Naive thymus-derived CD4-positive, alpha-beta T cell (primary cell): ENCODE measurements around the gene MME. TPM values are rescaled to one million over a fixed set of nuclear protein-coding genes. Genes with fewer than 3 reads are reported as not detected.

Experiments used
- ATAC-seq: fragments of 150-1000 bp; cut with Tn5 transposase; 2 replicates; pipeline ENCODE4 v1.10.0; 2021; ENCODE audit warnings: mild to moderate bottlenecking, moderate library complexity
- CTCF ChIA-PET: fragments of 350-600 bp; sonication (Branson Sonifier 250); formaldehyde crosslinking; loops from one replicate; lab custom pipeline; 2021; ENCODE audit warnings: antibody characterized with exemption; lab: Charles Lee
- POLR2A ChIA-PET: fragments of 350-600 bp; sonication (Branson Sonifier 250); formaldehyde crosslinking; loops from one replicate; lab custom pipeline; 2021; ENCODE audit warnings: antibody characterized with exemption, inconsistent platforms; lab: Charles Lee
- DNase-seq, 9 donors: peaks; one replicate each; pipeline versions ENCODE4 v3.0.0 to v3.0.0-alpha.2; 2020 to 2022; ENCODE audit warnings: mixed read lengths in 1 of 9
- H3K27ac ChIP-seq: one replicate; pipeline ENCODE4 v1.7.0; 2013; ENCODE audit warnings: mild to moderate bottlenecking, low read depth, low read length, moderate library complexity
- H3K27me3 ChIP-seq, 2 donors: one replicate each; pipeline ENCODE4 v1.7.0; 2013; ENCODE audit warnings: low read length in 2 of 2, mild to moderate bottlenecking in 2 of 2, moderate library complexity in 2 of 2; ENCODE audit not compliant: control insufficient read depth in 2 of 2, insufficient read depth in 2 of 2
- H3K36me3 ChIP-seq, 3 experiments: 1 replicate in 2 of 3; 2 replicates in 1 of 3; pipeline ENCODE4 v1.7.0; 2013; ENCODE audit warnings: low read length in 3 of 3, mild to moderate bottlenecking in 3 of 3, moderate library complexity in 1 of 3; ENCODE audit not compliant: insufficient read depth in 3 of 3, control insufficient read depth in 2 of 3
- H3K4me1 ChIP-seq, 2 donors: one replicate each; pipeline ENCODE4 v1.7.0; 2013; ENCODE audit warnings: low read length in 2 of 2, mild to moderate bottlenecking in 2 of 2, moderate library complexity in 1 of 2; ENCODE audit not compliant: control insufficient read depth in 2 of 2, insufficient read depth in 2 of 2
- H3K4me3 ChIP-seq: 2 replicates; pipeline ENCODE4 v1.7.0; 2013; ENCODE audit warnings: mild to moderate bottlenecking, low read length
- H3K9me3 ChIP-seq, 3 experiments: 1 replicate in 2 of 3; 2 replicates in 1 of 3; pipeline ENCODE4 v1.7.0; 2013; ENCODE audit warnings: low read length in 3 of 3; ENCODE audit not compliant: control insufficient read depth in 2 of 3
- H3K27ac Mint-ChIP-seq, 9 donors: one replicate each; pipeline ENCODE4 v1.8.0; 2020 to 2022; ENCODE audit warnings: mixed read lengths in 9 of 9, mild to moderate bottlenecking in 8 of 9, moderate library complexity in 5 of 9, inconsistent platforms in 2 of 9
- H3K27me3 Mint-ChIP-seq, 5 donors: one replicate each; pipeline ENCODE4 v1.8.0; 2021 to 2022; ENCODE audit warnings: mixed read lengths in 5 of 5, mild to moderate bottlenecking in 1 of 5
- H3K36me3 Mint-ChIP-seq, 5 donors: one replicate each; pipeline ENCODE4 v1.8.0; 2020 to 2022; ENCODE audit warnings: mixed read lengths in 5 of 5, mild to moderate bottlenecking in 3 of 5, inconsistent platforms in 1 of 5
- H3K4me1 Mint-ChIP-seq, 7 donors: one replicate each; pipeline ENCODE4 v1.8.0; 2020 to 2022; ENCODE audit warnings: mixed read lengths in 7 of 7, mild to moderate bottlenecking in 3 of 7, inconsistent platforms in 1 of 7
- H3K4me3 Mint-ChIP-seq, 10 donors: one replicate each; pipeline ENCODE4 v1.8.0; 2020 to 2022; ENCODE audit warnings: mild to moderate bottlenecking in 10 of 10, mixed read lengths in 10 of 10, moderate library complexity in 6 of 10, inconsistent platforms in 2 of 10
- H3K9me3 Mint-ChIP-seq, 11 donors: one replicate each; pipeline ENCODE4 v1.8.0; 2020 to 2022; ENCODE audit warnings: mixed read lengths in 11 of 11, mild to moderate bottlenecking in 4 of 11, inconsistent platforms in 1 of 11, moderate library complexity in 1 of 11
- intact Hi-C, 2 donors: fragments of 100-400 bp; cut with micrococcal nuclease; formaldehyde crosslinking; loops; one replicate each; pipeline ENCODE4 v1.15.1; 2023
- polyA plus RNA-seq, 2 donors: library from polyadenylated mRNA; unstranded; fragments of 300-500 nt; fragmentation: Illumina TruSeq; gene quantifications; one replicate each; pipeline ENCODE4 v1.2.3, GENCODE V29; 2021
- total RNA-seq, 6 experiments: library from RNA in 5 of 6; stranded (reverse) in 5 of 6; gene quantifications; 1 replicate in 5 of 6; 2 replicates in 1 of 6; pipeline ENCODE4 v1.2.3 and lab custom pipeline; 2021 to 2026

The MME gene
- total and polyA plus RNA-seq, 7 experiments from 2014 or later, result 0.54 to 0.56 TPM; not detected in 5

DNA sequence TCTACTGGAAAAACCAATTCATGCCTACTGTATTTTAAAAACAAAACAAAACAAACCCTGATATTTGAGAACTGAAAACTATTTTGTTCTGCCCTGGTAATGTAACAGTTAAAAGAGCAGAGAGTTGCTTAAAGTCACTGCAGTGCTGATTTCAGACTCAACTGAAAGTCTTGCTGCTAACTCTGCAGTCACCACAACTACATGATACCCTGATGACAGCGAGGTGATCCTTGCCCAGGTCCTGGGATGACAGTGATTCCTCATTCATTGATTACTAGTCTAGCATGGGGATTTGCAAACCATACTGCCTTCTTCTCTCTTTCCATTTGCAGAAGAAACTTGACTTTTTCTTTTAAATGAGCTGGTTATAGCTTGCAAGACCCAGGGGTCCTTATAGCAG lies 67.5 kb downstream of the MME start:
- H3K27me3 Mint-ChIP-seq, result peaks cover 0 to 6% (median 0%) of the 10 kb centered on the region in 5 donors
- H3K4me1 ChIP-seq, result no peaks in the 10 kb centered on the region
- H3K27ac ChIP-seq, result no peak overlapping the region
- no peaks in the 10 kb centered on the region for H3K36me3 ChIP-seq
- no peak overlapping the region for H3K4me3 Mint-ChIP-seq
- H3K36me3 Mint-ChIP-seq, result no peaks in the 10 kb centered on the region
- ATAC-seq (no peak), DNase-seq (no peak)
- no peaks in the 10 kb centered on the region for H3K9me3 ChIP-seq
- H3K27ac Mint-ChIP-seq, result no peak overlapping the region
- H3K4me1 Mint-ChIP-seq, result no peaks in the 10 kb centered on the region
- intact Hi-C loops, result no loop called here
- H3K4me3 ChIP-seq, result no peak overlapping the region
- no peaks in the 10 kb centered on the region for H3K27me3 ChIP-seq
- H3K9me3 Mint-ChIP-seq, result peaks cover 0 to 5% (median 0%) of the 10 kb centered on the region in 11 donors
- ChIA-PET POLR2A (no interaction called here), CTCF (no interaction called here)

DNA sequence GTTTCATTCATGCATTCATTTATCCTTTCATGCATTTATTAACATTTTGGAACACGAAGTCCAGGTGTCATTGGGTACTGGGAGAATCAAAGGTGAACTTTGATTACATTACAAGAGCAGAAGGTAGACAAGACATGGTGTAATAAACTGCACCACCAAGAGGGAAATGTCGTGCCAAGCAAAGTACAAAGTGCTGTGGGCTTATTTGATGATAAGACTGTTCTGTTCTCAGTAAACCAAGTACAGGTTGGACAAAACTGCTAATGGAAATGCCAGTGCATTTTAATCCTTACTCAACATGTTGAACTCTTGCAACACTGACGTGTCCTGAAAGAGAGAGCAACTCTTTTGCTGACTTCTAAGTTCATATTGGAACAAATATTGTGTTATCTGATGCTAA lies 69.4 kb downstream of the MME start:
- Mint-ChIP-seq H3K4me1 (peaks cover 0 to 5% (median 0%) of the 10 kb centered on the region in 7 donors), H3K27me3 (peaks cover 0 to 6% (median 0%) of the 10 kb centered on the region in 5 donors), H3K27ac (no peak overlapping the region), H3K4me3 (no peak overlapping the region), H3K36me3 (no peaks in the 10 kb centered on the region), H3K9me3 (peaks cover 0 to 5% (median 0%) of the 10 kb centered on the region in 11 donors)
- H3K27ac ChIP-seq, result no peak overlapping the region
- CTCF ChIA-PET, result no interaction called here
- POLR2A ChIA-PET, result no interaction called here
- DNase-seq, result no peak
- intact Hi-C loops, result no loop called here
- ATAC-seq, result no peak
- H3K4me3 ChIP-seq, result no peak overlapping the region
- H3K4me1 ChIP-seq, result no peaks in the 10 kb centered on the region
- no peaks in the 10 kb centered on the region for H3K27me3 ChIP-seq
- H3K9me3 ChIP-seq, result no peaks in the 10 kb centered on the region
- no peaks in the 10 kb centered on the region for H3K36me3 ChIP-seq

DNA sequence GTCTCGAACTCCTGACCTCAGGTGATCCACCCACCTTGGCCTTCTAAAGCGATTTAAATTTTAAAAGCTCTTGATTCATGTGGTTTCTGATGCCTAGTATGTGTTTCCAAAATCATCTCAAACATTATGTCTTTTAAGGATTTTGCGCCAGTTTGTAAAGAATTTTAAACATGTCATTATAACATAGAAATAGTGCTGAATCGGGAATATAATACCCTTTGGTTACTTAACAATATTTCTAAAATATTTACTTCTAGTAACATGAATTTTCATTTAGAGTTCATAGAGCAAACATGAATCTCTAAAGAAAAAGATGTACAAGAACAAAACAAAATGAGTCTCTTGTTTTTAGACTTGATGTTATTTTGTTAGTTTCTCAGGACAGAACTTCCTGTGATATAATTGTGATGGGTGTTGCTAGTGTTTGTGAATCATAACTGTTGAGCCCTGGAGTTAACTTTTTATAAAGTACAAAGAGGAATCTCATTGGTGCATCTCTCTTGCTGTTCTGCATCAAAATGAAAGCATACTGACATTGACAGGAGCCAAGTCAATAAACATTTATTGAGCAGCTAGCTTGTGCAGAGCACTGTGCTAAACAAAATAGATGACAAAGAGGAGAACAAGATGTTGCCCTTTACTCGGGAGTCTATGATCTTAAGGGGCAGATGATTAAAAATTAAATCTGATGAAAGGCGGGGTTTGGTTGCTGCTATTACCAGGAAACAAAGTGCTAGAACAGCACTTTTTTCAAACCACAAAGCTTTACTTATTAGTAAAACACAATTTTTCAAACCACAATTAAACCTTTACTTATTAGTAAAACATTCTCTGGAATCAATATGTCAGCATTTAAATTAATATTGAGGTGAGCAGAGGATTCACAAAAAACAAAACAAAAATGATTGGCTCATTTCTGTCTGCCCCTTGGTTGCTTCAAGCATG lies 73.4 kb downstream of the MME start:
- no peak for DNase-seq
- Histone ChIP-seq H3K4me3 (no peak overlapping the region), H3K4me1 (no peaks in the 10 kb centered on the region), H3K27me3 (no peaks in the 10 kb centered on the region), H3K36me3 (no peaks in the 10 kb centered on the region), H3K27ac (no peak overlapping the region), H3K9me3 (no peaks in the 10 kb centered on the region)
- no peak overlapping the region for H3K27ac Mint-ChIP-seq
- intact Hi-C loops, result no loop called here
- ATAC-seq, result no peak
- no peaks in the 10 kb centered on the region for H3K36me3 Mint-ChIP-seq
- no peak overlapping the region for H3K4me3 Mint-ChIP-seq
- CTCF ChIA-PET, result no interaction called here
- H3K9me3 Mint-ChIP-seq, result peaks cover 0 to 5% (median 0%) of the 10 kb centered on the region in 11 donors
- POLR2A ChIA-PET, result no interaction called here
- peaks cover 0 to 5% (median 0%) of the 10 kb centered on the region in 7 donors for H3K4me1 Mint-ChIP-seq
- peaks cover 0 to 6% (median 0%) of the 10 kb centered on the region in 5 donors for H3K27me3 Mint-ChIP-seq

DNA sequence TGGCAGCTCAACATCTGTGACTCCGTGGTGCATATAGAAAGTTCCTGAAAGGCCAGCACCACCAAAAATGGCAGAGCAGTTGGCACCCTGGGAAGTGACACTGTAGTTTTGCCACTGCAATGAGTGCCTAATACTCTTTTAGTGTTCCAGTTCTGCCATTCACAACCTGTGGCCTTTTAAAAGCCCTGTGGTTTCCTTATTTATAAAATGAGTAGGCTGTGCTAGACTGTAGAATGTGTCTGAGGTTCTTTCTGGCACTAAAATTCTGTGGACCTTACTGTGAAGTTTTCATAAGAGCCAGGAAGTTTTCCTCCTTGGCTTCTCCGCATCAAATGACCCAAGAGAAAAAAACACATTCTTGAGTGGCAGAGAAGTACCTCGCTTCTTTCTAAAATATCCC lies 74.1 kb downstream of the MME start:
- peaks cover 0 to 6% (median 1%) of the 10 kb centered on the region in 5 donors for H3K27me3 Mint-ChIP-seq
- Histone ChIP-seq H3K36me3 (no peaks in the 10 kb centered on the region), H3K9me3 (no peaks in the 10 kb centered on the region), H3K27ac (no peak overlapping the region), H3K27me3 (no peaks in the 10 kb centered on the region), H3K4me3 (no peak overlapping the region), H3K4me1 (no peaks in the 10 kb centered on the region)
- POLR2A ChIA-PET, result no interaction called here
- CTCF ChIA-PET, result no interaction called here
- no peak overlapping the region for H3K4me3 Mint-ChIP-seq
- no peak for DNase-seq
- ATAC-seq, result no peak
- H3K4me1 Mint-ChIP-seq, result peaks cover 0 to 5% (median 0%) of the 10 kb centered on the region in 7 donors
- no peak overlapping the region for H3K27ac Mint-ChIP-seq
- H3K36me3 Mint-ChIP-seq, result no peaks in the 10 kb centered on the region
- intact Hi-C loops, result no loop called here
- peaks cover 0 to 5% (median 0%) of the 10 kb centered on the region in 11 donors for H3K9me3 Mint-ChIP-seq

DNA sequence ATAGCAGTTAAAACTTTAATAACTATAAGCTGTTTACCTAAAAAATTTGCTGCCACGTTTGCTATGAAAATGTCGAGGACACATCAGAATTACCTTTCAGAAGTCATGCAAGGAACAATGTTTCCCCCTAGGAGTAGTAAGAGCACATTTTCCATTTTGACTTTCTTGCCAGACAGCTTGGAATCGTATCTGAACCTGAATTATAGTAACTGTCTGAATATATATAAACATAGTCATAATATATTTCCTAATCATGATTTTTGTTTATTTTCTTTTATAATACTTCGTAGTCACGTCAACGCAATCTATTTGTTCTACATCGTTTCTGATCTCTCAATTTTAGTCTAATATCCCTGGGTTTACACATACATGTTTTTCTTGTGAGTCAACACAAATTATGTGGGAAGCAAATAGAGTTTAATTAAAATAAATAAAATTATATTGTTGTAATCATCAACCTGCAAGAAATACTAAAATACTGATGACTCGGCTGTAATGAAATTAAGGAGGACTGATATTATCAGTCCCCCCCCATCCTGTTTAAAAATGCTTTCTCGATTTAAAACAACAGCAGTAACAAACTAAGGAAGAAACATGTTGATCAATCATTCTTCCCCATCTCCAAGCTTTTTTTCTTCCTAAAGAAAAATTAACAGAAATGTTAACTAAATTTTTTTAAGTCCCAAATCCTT lies 78.4 kb downstream of the MME start:
- Mint-ChIP-seq H3K4me1 (peaks cover 0 to 3% (median 0%) of the 10 kb centered on the region in 7 donors), H3K27ac (no peak overlapping the region), H3K27me3 (peaks cover 0 to 2% (median 0%) of the 10 kb centered on the region in 5 donors), H3K36me3 (no peaks in the 10 kb centered on the region), H3K9me3 (no peaks in the 10 kb centered on the region), H3K4me3 (no peak overlapping the region)
- Histone ChIP-seq H3K36me3 (no peaks in the 10 kb centered on the region), H3K27ac (no peak overlapping the region), H3K9me3 (no peaks in the 10 kb centered on the region), H3K4me1 (no peaks in the 10 kb centered on the region), H3K4me3 (no peak overlapping the region), H3K27me3 (no peaks in the 10 kb centered on the region)
- intact Hi-C loops, result no loop called here
- no peak for DNase-seq
- ATAC-seq, result no peak
- CTCF ChIA-PET, result no interaction called here
- POLR2A ChIA-PET, result no interaction called here

DNA sequence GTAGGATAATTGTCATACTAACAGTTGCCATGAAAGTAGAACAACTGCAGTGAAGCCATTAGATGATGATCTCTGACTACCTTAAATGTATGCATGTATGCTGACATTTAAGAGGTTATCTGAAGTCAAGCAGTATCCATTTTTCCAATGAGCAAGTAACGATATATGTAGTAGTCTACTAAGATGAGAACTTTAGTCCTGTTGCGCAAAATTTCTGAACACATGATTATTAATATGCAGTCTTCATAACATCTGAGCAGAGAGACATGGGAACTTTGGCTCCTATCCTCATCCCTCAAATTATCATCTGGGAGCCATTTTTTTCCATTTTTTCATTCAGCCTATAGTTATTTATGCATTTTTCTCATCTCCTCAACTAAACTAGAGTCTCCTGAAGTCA lies 79.2 kb downstream of the MME start:
- Histone ChIP-seq H3K4me1 (no peaks in the 10 kb centered on the region), H3K27ac (no peak overlapping the region), H3K27me3 (no peaks in the 10 kb centered on the region), H3K9me3 (no peaks in the 10 kb centered on the region), H3K4me3 (no peak overlapping the region), H3K36me3 (no peaks in the 10 kb centered on the region)
- H3K4me3 Mint-ChIP-seq, result no peak overlapping the region
- ATAC-seq, result no peak
- ChIA-PET POLR2A (no interaction called here), CTCF (no interaction called here)
- no peaks in the 10 kb centered on the region for H3K9me3 Mint-ChIP-seq
- no peaks in the 10 kb centered on the region for H3K36me3 Mint-ChIP-seq
- intact Hi-C loops, result no loop called here
- H3K4me1 Mint-ChIP-seq, result no peaks in the 10 kb centered on the region
- H3K27me3 Mint-ChIP-seq, result peaks cover 0 to 2% (median 0%) of the 10 kb centered on the region in 5 donors
- no peak for DNase-seq
- H3K27ac Mint-ChIP-seq, result no peak overlapping the region
